Raji (cell line): ENCODE measurements around the gene RCCD1.

Source experiments
- POLR2A ChIP-seq: IDR thresholded peaks from 2 replicates; pipeline ENCODE4 v1.6.1; 2011; ENCODE audit warnings: low read depth, low read length, control low read depth; ENCODE audit not compliant: insufficient read depth

The RCCD1 gene

DNA sequence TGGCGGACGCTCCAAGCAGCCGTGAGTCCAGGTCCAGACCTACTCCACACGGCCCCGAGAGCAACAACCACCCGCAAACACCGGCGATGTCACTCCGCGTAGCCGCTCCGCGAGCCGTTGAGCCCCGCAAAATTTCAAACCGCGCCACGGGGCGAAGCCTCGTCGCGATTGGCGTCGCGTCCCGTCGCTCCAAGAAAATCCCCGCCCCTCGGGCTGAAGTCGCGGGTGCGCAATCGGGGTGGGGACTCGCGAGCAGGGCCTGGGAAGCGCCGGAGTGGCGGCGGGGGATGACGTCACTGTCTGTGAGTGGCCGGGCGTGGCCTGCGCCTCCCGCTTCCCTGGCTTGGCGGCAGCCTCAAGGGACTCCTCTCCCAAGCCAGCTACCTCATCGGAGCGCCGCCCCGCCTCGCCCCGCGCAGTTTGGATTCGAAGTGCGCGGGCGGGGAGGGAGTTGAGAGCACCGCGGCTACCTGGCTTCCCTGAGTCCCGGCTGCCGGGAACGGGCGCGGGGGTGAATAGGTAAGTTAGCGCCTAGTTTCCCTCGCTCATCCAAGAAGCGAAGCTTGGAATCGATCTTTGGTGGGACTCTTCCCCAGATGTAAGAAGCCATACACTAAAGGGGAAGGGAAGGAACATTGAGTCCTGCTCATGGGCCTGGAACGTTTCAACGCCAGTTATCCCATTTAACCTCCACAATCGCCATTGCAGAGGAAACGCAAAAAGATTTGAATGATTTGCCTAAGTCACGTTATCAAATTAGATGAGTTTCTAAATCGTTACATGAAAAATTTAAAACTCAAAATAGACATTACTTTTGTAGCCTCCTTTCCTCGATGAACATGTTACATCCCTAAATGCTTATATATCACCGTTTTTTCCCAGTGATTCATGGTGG is 40.0 kb downstream of the RCCD1 start, which contains the start of gene PRC1:
Gene PRC1, minus strand, starts transcription at position 119 of the 895 bp plus-strand sequence. Its CDS starts 118 bp downstream, at position 1.
- peak; percentile 67 for TF ChIP-seq POLR2A

DNA sequence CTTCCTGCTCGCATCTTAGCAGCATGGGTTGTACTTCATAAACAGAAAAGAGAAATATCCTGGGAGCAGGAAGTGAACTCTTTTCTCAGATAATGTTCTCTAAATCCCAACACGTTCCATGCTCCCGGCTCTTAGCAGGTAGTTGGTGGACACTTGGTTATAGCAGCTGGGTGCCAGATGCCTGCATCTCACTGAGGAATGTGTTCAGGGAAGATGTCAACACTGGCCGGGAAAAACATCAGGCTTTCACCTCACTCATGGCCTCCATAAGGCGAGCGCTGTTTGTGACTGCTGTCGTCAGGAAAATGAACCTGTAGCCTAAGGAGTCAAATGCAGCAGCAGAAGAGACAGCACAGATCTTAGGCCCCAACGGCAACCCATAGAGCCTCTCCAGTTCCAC is 44.1 kb downstream of the RCCD1 start:
- no peak for TF ChIP-seq POLR2A

DNA sequence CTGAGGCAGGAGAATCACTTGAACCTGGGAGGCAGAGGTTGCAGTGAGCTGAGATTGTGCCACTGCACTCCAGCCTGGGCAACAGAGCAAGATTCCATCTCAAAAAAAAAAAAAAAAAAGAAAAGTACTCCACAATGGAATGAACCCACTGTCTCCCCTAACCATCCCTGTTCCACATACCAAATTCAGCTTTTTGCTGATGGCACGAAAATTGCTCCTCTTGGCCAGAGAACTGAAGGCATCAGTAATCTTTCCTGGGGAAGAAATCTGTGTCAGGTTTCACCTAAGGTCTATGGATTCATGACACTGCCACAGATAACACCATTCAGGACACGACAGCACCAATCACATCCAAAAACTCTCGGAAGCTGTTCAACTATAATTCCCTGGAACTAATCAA is 46.5 kb downstream of the RCCD1 start:
- no peak for TF ChIP-seq POLR2A

DNA sequence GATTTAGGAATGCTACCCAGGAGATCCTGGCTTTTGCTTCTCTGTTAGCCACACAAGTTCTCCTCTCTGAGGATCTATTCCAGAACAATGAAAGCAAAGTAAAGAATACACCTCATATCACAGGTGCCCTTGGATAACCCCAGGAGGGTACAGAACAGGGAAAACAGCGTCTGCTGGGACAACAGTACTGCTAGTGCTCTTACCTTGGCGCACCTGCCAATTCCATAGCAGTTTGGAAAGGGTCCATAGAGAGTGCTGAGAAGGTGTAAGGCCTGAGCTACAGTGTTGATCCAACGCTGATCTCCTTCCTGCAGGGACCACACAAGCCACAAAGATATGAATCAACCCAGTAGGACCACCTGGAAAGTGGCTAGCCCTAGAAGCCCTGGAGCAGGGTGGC is 52.6 kb downstream of the RCCD1 start:
- TF ChIP-seq POLR2A = no peak
